NOMO-1 treated with DMSO at 0.1 percent for 48 hours (cell line): ENCODE results near the gene INTS2.
A peak's percentile ranks its signal among the peaks of the same experiment; 100 is the strongest.
"Not testable (repeated sequence)": the region's sequence is repeated elsewhere in the genome, so short reads cannot be mapped to it uniquely, and the experiment has no call there.

Source experiments
- DNase-seq: peaks from one replicate; lab custom pipeline; 2025; ENCODE audit not compliant: unreplicated experiment; lab: John Stamatoyannopoulos, UW

The INTS2 gene

GRCh38 chr17:61848896-61849295 lies 78.9 kb downstream of the INTS2 start:
- DNase-seq = no peak

- no peak for DNase-seq
Observed at GRCh38 chr17:61848247-61848646, 79.5 kb downstream of the INTS2 start.

- DNase-seq = no peak
Observed at GRCh38 chr17:61847659-61848058, 80.1 kb downstream of the INTS2 start.

- no peak for DNase-seq
Observed at GRCh38 chr17:61846761-61847375, 80.9 kb downstream of the INTS2 start.

- no peak for DNase-seq
Observed at GRCh38 chr17:61846088-61846487, 81.7 kb downstream of the INTS2 start.

- DNase-seq = no peak
Observed at GRCh38 chr17:61843435-61843834, 84.3 kb downstream of the INTS2 start.

GRCh38 chr17:61842899-61843298 lies 84.9 kb downstream of the INTS2 start:
- DNase-seq = no peak

GRCh38 chr17:61839300-61839786 lies 88.4 kb downstream of the INTS2 start:
- DNase-seq = no peak

GRCh38 chr17:61837175-61838051 lies 90.4 kb downstream of the INTS2 start:
- DNase-seq = peak; percentile 52

- no peak for DNase-seq
Observed at GRCh38 chr17:61836266-61837174, 91.3 kb downstream of the INTS2 start.

GRCh38 chr17:61835606-61836005 lies 92.2 kb downstream of the INTS2 start:
- no peak for DNase-seq

GRCh38 chr17:61834610-61835009 lies 93.2 kb downstream of the INTS2 start:
- no peak for DNase-seq

- DNase-seq = no peak
Observed at GRCh38 chr17:61833536-61834193, 94.1 kb downstream of the INTS2 start.

- DNase-seq = no peak
Observed at GRCh38 chr17:61832463-61832862, 95.3 kb downstream of the INTS2 start.

- DNase-seq = no peak
Observed at GRCh38 chr17:61831099-61831498, 96.7 kb downstream of the INTS2 start.

- no peak for DNase-seq
Observed at GRCh38 chr17:61828694-61829093, 99.1 kb downstream of the INTS2 start.

GRCh38 chr17:61827649-61828395 lies 100.0 kb downstream of the INTS2 start:
- no peak for DNase-seq

- DNase-seq = not testable (repeated sequence)
Observed at GRCh38 chr17:61826866-61827265, 100.9 kb downstream of the INTS2 start.

- not testable (repeated sequence) for DNase-seq
Observed at GRCh38 chr17:61826198-61826597, 101.6 kb downstream of the INTS2 start.
